ENCODE measurements around the gene GPRIN3.

DNA sequence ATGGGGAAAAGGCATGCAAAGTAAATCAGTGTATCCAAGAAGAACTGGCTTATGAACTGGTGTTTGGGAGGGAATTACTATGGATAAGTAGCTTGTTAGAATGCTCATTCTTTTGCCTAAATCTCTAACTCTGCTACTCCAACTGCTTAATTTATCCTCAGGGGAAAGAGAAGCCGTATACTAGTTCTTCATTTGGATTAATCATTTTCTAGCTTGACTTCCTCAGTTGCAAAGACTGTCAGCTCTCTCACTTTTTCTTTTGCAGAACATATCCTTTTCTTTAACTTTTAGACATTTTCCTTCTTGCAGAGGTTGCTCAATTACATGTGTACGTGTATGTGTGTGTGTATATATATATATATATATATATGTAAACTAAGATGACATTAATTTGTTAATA, 21.9 kb downstream of the GPRIN3 start:
- TF ChIP-seq, protein P1, sequence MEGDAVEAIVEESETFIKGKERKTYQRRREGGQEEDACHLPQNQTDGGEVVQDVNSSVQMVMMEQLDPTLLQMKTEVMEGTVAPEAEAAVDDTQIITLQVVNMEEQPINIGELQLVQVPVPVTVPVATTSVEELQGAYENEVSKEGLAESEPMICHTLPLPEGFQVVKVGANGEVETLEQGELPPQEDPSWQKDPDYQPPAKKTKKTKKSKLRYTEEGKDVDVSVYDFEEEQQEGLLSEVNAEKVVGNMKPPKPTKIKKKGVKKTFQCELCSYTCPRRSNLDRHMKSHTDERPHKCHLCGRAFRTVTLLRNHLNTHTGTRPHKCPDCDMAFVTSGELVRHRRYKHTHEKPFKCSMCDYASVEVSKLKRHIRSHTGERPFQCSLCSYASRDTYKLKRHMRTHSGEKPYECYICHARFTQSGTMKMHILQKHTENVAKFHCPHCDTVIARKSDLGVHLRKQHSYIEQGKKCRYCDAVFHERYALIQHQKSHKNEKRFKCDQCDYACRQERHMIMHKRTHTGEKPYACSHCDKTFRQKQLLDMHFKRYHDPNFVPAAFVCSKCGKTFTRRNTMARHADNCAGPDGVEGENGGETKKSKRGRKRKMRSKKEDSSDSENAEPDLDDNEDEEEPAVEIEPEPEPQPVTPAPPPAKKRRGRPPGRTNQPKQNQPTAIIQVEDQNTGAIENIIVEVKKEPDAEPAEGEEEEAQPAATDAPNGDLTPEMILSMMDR (optimal IDR thresholded peaks at IDR 0.05 in 1 of 3, IDR thresholded peaks at IDR 0.05 in 1 of 3, conservative IDR thresholded peaks at IDR 0.05 in 1 of 3; ENCODE audit: extremely low read depth in 1 of 3, insufficient read depth in 2 of 3, low read length in 3 of 3) = no peak
- TF ChIP-seq EZH2 (IDR thresholded peaks at IDR 0.05; ENCODE audit: low read length) = no peak

Data from keratinocyte (primary cell).